22Rv1 (cell line): Measurements from ENCODE around the gene DHDH.
A peak's percentile ranks its signal among the peaks of the same experiment; 100 is the strongest.

Experiments
- H3K27ac ChIP-seq: fragments of 450-650 bp; 2 replicates; pipeline ENCODE4 v1.5.1; 2017
- ZFX ChIP-seq: fragments of 450-650 bp; IDR thresholded peaks from 2 replicates; pipeline ENCODE4 v1.6.1; 2017; ENCODE audit warnings: antibody characterized with exemption, borderline replicate concordance
- TF ChIP-seq, protein P1 (sequence below): fragments of 450-650 bp; IDR thresholded peaks from 2 replicates; pipeline ENCODE4 v1.5.1; 2017; ENCODE audit warnings: mild to moderate bottlenecking

Gene DHDH

DNA sequence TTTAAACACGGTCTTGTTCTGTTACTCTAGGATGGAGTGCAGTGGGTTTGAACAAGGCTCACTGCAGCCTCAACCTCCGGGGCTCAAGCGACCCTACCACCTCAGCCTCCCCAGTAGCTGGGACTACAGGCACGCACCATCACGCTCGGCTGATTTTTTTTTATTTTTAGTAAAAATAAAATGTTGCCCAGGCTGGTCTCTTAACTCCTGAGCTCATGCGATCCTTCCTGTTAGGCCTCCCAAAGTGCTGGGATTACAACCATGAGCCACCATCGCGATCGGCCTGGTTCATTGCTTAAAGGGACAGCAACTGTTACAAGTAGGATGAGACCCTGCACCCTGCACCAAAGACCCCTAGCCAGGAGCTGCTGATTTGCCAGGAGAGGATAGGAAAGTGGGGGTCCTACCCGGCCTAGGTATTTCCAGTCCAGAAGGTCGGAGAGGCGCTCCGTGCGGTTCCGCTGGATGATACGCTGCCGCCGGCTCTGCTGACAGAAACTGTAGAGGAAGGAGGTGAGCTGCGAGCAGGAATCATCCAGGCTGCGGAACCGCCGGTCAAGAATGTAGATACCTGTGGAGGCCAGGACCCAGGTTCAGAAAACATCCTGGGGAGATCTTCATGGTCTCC is 36.8 kb downstream of the DHDH start:
- peak overlapping the region; percentile 55 for H3K27ac ChIP-seq
- TF ChIP-seq, protein P1, sequence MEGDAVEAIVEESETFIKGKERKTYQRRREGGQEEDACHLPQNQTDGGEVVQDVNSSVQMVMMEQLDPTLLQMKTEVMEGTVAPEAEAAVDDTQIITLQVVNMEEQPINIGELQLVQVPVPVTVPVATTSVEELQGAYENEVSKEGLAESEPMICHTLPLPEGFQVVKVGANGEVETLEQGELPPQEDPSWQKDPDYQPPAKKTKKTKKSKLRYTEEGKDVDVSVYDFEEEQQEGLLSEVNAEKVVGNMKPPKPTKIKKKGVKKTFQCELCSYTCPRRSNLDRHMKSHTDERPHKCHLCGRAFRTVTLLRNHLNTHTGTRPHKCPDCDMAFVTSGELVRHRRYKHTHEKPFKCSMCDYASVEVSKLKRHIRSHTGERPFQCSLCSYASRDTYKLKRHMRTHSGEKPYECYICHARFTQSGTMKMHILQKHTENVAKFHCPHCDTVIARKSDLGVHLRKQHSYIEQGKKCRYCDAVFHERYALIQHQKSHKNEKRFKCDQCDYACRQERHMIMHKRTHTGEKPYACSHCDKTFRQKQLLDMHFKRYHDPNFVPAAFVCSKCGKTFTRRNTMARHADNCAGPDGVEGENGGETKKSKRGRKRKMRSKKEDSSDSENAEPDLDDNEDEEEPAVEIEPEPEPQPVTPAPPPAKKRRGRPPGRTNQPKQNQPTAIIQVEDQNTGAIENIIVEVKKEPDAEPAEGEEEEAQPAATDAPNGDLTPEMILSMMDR: no peak
- TF ChIP-seq ZFX: no peak

- TF ChIP-seq, protein P1: peak; percentile 93
- no peak for TF ChIP-seq ZFX
Observed at GRCh38 chr19:48970923-48971395, 37.5 kb downstream of the DHDH start.

GRCh38 chr19:48975947-48976847 is 42.7 kb downstream of the DHDH start:
- TF ChIP-seq, protein P1: no peak
- no peak for TF ChIP-seq ZFX
- H3K27ac ChIP-seq: no peak overlapping the region

More at GRCh38 chr19:48970923-48971395, 37.5 kb downstream of the DHDH start:
- peak overlapping the region; percentile 55; the same call in 1 of the 2 replicates for H3K27ac ChIP-seq

- no peak overlapping the region for H3K27ac ChIP-seq
Observed at GRCh38 chr19:48977061-48977460, 43.6 kb downstream of the DHDH start.

DNA sequence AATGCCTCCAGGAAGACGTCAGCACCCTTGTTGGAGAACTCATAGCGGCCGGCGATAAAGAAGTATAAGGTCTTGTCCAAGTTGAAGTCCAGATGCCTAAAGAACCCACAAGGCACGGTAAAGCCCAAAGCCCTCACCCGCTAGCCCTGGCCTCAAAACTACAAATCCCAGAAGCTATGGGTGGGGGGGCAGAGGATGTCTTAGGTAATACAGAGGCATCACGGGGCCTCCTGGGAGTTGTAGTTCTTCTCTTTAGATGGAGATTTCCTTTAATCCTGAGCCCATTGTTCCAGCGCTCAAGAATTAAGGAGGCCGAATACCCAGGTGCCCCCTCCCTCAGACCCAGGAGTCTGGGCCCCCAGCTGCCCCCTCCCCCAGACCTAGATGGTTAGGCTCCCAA is 48.8 kb downstream of the DHDH start:
- TF ChIP-seq, protein P1: no peak
- TF ChIP-seq ZFX: no peak
- H3K27ac ChIP-seq: no peak overlapping the region

More at GRCh38 chr19:48977061-48977460, 43.6 kb downstream of the DHDH start:
- no peak for TF ChIP-seq ZFX

- H3K27ac ChIP-seq: no peak overlapping the region
Observed at GRCh38 chr19:48985711-48986110, 52.2 kb downstream of the DHDH start.

GRCh38 chr19:48986211-48986610 is 52.7 kb downstream of the DHDH start:
- TF ChIP-seq, protein P1: no peak
- TF ChIP-seq ZFX: no peak
- no peak overlapping the region for H3K27ac ChIP-seq

More at GRCh38 chr19:48985711-48986110, 52.2 kb downstream of the DHDH start:
- TF ChIP-seq, protein P1: no peak
- no peak for TF ChIP-seq ZFX
